ENCODE data around the gene PCDHGA2.

PCDHGA2 gene

GRCh38 chr5:141345327-141345726 lies 6.8 kb downstream of the PCDHGA2 start:
- in situ Hi-C loops (cut with HindIII; ENCODE audit: low sequenced_read_pairs), result loop anchor here (25.0 kb wide), 1 partner anchor 167 kb away; no protein-coding TSS in a partner anchor

GRCh38 chr5:141346017-141346416 lies 7.5 kb downstream of the PCDHGA2 start:
- in situ Hi-C loops (cut with HindIII; ENCODE audit: low sequenced_read_pairs), result loop anchor here (25.0 kb wide), 1 partner anchor 166 kb away; no protein-coding TSS in a partner anchor

- in situ Hi-C loops (cut with HindIII; ENCODE audit: low sequenced_read_pairs), result loop anchor here (25.0 kb wide), 1 partner anchor 162 kb away; no protein-coding TSS in a partner anchor
These were observed 11.5 kb downstream of the PCDHGA2 start, which contains the start of gene PCDHGB1 for GRCh38 chr5:141349917-141350619. PCDHGB1 (plus strand) TSS chr5:141350099; CDS start chr5:141350261, 162 bp downstream.

GRCh38 chr5:141351591-141351990 lies 13.0 kb downstream of the PCDHGA2 start:
- in situ Hi-C loops (cut with HindIII; ENCODE audit: low sequenced_read_pairs), result no loop called here

- in situ Hi-C loops (cut with HindIII; ENCODE audit: low sequenced_read_pairs), result no loop called here
These were observed 16.4 kb downstream of the PCDHGA2 start, which contains the start of gene PCDHGA4 for GRCh38 chr5:141354900-141355469. PCDHGA4 (plus strand) TSS chr5:141355021; CDS start chr5:141355108, 87 bp downstream.

GRCh38 chr5:141355641-141356040 lies 17.1 kb downstream of the PCDHGA2 start:
- in situ Hi-C loops (cut with HindIII; ENCODE audit: low sequenced_read_pairs), result no loop called here

GRCh38 chr5:141356133-141356532 lies 17.6 kb downstream of the PCDHGA2 start:
- in situ Hi-C loops (cut with HindIII; ENCODE audit: low sequenced_read_pairs), result no loop called here

GRCh38 chr5:141356950-141357349 lies 18.4 kb downstream of the PCDHGA2 start:
- in situ Hi-C loops (cut with HindIII; ENCODE audit: low sequenced_read_pairs), result no loop called here

GRCh38 chr5:141359790-141360426 lies 21.3 kb downstream of the PCDHGA2 start, which contains the start of gene PCDHGB2:
PCDHGB2 (plus strand) TSS chr5:141359994; CDS start chr5:141360136, 142 bp downstream.
- in situ Hi-C loops (cut with HindIII; ENCODE audit: low sequenced_read_pairs), result no loop called here

- in situ Hi-C loops (cut with HindIII; ENCODE audit: low sequenced_read_pairs), result no loop called here
These were observed 22.1 kb downstream of the PCDHGA2 start for GRCh38 chr5:141360685-141361084.

- in situ Hi-C loops (cut with HindIII; ENCODE audit: low sequenced_read_pairs), result no loop called here
These were observed 24.2 kb downstream of the PCDHGA2 start for GRCh38 chr5:141362719-141363118.

GRCh38 chr5:141363952-141364660 lies 25.5 kb downstream of the PCDHGA2 start, which contains the start of gene PCDHGA5:
PCDHGA5 (plus strand) TSS chr5:141364162; CDS start chr5:141364331, 169 bp downstream.
- in situ Hi-C loops (cut with HindIII; ENCODE audit: low sequenced_read_pairs), result no loop called here

GRCh38 chr5:141366016-141366896 lies 27.7 kb downstream of the PCDHGA2 start:
- in situ Hi-C loops (cut with HindIII; ENCODE audit: low sequenced_read_pairs), result no loop called here

GRCh38 chr5:141369994-141370848 lies 31.7 kb downstream of the PCDHGA2 start, which contains the start of gene PCDHGB3:
PCDHGB3 (plus strand) TSS chr5:141370242; CDS start chr5:141370395, 153 bp downstream.
- in situ Hi-C loops (cut with HindIII; ENCODE audit: low sequenced_read_pairs), result no loop called here

- in situ Hi-C loops (cut with HindIII; ENCODE audit: low sequenced_read_pairs), result no loop called here
These were observed 33.3 kb downstream of the PCDHGA2 start for GRCh38 chr5:141371572-141372475.

GRCh38 chr5:141373673-141374317 lies 35.2 kb downstream of the PCDHGA2 start, which contains the start of gene PCDHGA6:
PCDHGA6 (plus strand) TSS chr5:141373891; CDS start chr5:141374084, 193 bp downstream.
- in situ Hi-C loops (cut with HindIII; ENCODE audit: low sequenced_read_pairs), result no loop called here

- in situ Hi-C loops (cut with HindIII; ENCODE audit: low sequenced_read_pairs), result no loop called here
These were observed 36.1 kb downstream of the PCDHGA2 start for GRCh38 chr5:141374627-141375026.

All from DLD1 (cell line).